GM19023 (cell line): ENCODE results near the gene IRF2BPL.
A peak's percentile ranks its signal among the peaks of the same experiment; 100 is the strongest.

Experiments
- ATAC-seq: cut with Tn5 transposase; IDR thresholded peaks from one replicate; pipeline ENCODE4 v1.9.1; 2021; ENCODE audit warnings: mild to moderate bottlenecking, moderate library complexity; ENCODE audit not compliant: unreplicated experiment

Gene IRF2BPL

GRCh38 chr14:76995279-76996035 is 33.1 kb downstream of the IRF2BPL start:
- ATAC-seq = no peak

GRCh38 chr14:76993752-76994151 is 34.8 kb downstream of the IRF2BPL start:
- no peak for ATAC-seq

GRCh38 chr14:76990084-76990483 is 38.4 kb downstream of the IRF2BPL start:
- ATAC-seq = no peak

- ATAC-seq = no peak
Observed at GRCh38 chr14:76987956-76988520, 40.5 kb downstream of the IRF2BPL start.

- no peak for ATAC-seq
Observed at GRCh38 chr14:76986231-76986565, 42.3 kb downstream of the IRF2BPL start.

GRCh38 chr14:76985540-76986230 is 42.8 kb downstream of the IRF2BPL start:
- no peak for ATAC-seq

- no peak for ATAC-seq
Observed at GRCh38 chr14:76984787-76985375, 43.6 kb downstream of the IRF2BPL start.

GRCh38 chr14:76984297-76984696 is 44.2 kb downstream of the IRF2BPL start:
- ATAC-seq = no peak

GRCh38 chr14:76981670-76982069 is 46.8 kb downstream of the IRF2BPL start:
- ATAC-seq = no peak

GRCh38 chr14:76977793-76978720 is 50.5 kb downstream of the IRF2BPL start:
- ATAC-seq = peak; percentile 96

GRCh38 chr14:76976240-76977005 is 52.1 kb downstream of the IRF2BPL start:
- no peak for ATAC-seq

- ATAC-seq = no peak
Observed at GRCh38 chr14:76975812-76976211, 52.7 kb downstream of the IRF2BPL start.

GRCh38 chr14:76975051-76975450 is 53.5 kb downstream of the IRF2BPL start:
- ATAC-seq = no peak
